ENCODE measurements around the gene ABCG8.

GRCh38 chr2:43887176-43887575 lies 48.4 kb downstream of the ABCG8 start:
- TF ChIP-seq CTCF (IDR thresholded peaks at IDR 0.05; ENCODE audit: low read depth, low read length) (no peak), MYC (IDR thresholded peaks at IDR 0.05; ENCODE audit: low read depth, low read length) (no peak), POLR2A (IDR thresholded peaks at IDR 0.05; ENCODE audit: extremely low read depth, insufficient read length) (no peak), MAX (IDR thresholded peaks at IDR 0.05; ENCODE audit: low read depth, low read length) (no peak)

Measured in NB4 (cell line).